NCI-H187 treated with DMSO at 0.1 percent for 48 hours (cell line): Measurements from ENCODE around the gene GDAP1L1.
"Not testable (repeated sequence)": the region's sequence is repeated elsewhere in the genome, so short reads cannot be mapped to it uniquely, and the experiment has no call there.

Experiments used
- DNase-seq: peaks from one replicate; lab custom pipeline; 2025; lab: John Stamatoyannopoulos, UW

GDAP1L1 gene

DNA sequence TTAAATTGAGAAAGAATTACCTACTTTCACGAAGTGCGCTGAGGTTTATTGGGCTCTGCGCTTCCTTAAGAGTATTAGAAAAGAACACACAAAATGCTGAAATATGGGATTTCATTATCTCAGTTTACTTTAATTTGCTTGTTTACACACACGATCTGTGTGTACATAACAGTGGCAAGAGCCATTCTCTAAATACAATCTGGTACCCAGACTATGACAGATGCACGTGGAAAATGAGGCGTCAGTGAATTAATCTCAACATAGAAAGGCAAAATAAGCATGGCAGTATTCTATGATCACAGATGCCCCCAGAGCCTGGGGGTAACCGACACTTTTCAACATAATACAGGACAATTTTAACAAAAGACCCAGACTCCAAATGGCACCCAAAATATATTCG is 55.6 kb downstream of the GDAP1L1 start:
- DNase-seq = no peak

DNA sequence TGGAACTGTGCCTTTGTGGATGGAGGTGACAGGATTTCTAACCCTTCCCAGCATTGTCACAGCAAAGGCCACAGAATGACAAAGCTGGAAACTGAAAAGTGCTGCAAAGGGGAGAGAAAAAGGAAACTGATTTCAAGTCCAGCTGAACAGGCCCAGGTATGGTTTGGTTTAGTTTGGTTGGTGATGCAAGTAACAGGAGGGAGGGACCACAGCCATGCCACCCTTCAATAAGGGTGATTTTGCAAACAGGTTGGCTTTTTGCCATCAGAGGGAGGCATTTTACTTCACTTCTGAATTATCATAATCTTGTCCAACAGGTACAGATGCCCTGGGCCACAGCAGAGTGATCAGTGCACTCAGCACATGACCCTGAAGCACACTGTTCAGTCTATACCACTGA is 57.3 kb downstream of the GDAP1L1 start:
- no peak for DNase-seq

DNA sequence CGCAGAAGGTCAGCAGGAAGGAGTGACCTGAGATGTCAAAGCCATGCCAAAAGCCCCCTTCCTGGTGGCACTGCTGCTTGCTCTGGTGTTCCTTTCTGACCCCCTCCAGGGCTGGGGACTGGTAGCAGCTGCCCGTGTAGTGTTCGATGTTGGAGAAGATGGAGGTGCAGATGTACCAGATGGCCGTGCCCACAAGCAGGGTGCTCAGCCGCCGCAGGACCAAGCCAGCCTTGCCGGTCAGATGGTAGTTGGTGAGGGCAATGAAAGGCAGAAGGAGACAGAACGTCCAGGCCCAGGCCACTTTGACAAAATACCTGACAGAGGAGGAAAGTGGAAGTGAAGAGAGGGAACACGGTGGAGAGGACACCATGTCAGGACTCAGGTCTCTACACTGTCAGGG is 59.8 kb downstream of the GDAP1L1 start:
- DNase-seq = no peak

DNA sequence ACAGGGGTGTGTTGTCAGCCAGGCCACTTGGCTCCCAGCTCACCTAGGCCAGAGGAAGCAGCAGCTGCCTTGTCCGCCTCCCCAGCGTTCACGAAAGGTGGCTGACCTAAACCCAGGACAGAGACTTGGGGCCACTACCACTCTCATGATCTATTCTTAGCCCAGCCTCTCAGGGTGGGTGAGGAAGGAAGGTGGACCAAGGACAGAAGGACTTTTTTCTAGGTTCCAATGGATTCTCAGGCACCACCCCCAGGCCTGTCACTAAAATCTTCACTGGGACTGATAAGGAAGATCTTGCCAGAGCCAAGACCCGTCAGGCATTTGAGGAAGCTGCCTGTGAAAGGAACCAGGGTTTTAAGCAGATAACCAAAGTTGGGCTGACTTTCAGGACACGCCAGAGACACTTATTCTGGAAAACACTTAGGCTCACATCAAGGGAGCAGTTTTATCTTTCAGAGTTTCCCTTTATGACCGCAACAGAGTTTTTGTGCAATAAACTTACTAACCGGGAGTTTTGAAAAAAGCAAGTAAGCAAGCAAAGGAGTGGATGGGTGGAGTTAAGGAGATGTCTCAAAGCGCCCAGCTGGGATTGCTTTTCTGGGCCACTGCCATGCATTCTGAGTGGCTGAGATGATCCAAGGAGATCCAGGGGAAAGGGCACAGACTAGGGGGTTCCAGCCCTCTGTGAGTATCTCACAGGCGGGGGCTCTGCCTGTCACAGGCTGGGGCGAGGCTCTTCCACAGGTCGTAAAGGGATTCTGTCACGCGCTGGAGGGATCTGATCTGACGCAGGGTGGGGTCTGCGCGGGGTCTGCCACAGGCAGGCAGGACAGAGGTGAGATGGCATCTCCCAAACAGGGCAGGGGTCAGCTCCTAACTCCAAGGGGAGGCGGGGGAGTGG is 62.9 kb downstream of the GDAP1L1 start:
- DNase-seq = no peak

DNA sequence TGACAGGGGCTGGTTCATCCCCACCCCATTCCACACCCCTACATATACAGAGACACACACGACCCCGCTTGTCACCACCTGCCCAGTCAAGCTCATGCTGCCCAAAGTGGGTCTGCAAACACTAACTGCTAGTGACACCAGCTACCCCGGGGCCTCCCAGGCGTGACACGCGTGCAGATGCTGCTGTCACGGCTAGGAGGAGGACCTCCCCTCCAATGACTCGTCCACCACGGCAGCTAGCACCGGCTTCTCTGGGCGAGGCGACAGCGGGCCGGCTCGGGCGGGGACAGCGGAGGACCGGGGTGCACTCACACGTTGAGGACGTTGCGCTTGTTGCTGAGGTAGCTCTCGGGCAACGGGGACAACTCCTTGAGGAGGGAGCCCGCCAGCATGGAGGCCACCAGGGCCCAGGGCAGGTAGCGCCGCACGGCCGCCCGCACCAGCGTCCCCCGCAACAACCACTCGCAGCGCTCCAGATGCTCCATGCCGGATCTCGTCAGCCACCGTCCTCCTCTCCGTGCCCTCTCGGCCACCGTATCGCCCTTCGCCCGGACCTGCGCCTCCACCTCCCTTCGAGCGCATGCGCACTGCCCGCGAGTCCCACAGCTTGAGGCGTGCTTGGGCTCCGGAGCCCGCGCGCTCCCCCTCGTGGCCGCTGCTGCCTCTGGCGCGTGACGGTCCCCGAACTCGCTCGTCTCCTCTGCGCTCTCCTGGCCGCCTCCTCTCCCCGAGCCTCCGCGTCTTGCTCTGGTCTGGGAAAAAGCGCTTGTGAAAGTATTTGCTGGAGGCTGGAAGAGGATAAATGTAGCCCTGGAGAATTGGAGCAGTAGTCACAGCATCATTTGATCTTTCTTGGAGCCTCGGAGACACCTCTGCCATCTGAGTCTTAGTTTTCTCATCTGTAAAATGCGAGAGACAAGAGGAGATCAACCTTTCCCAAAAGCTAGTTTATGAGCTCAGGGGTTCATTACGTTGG is 63.8 kb downstream of the GDAP1L1 start, which contains the start of gene FITM2:
FITM2 (minus strand) TSS at position 539 of the 976 bp plus-strand sequence; CDS start at position 485, 54 bp downstream.
- peak; percentile 26 for DNase-seq

DNA sequence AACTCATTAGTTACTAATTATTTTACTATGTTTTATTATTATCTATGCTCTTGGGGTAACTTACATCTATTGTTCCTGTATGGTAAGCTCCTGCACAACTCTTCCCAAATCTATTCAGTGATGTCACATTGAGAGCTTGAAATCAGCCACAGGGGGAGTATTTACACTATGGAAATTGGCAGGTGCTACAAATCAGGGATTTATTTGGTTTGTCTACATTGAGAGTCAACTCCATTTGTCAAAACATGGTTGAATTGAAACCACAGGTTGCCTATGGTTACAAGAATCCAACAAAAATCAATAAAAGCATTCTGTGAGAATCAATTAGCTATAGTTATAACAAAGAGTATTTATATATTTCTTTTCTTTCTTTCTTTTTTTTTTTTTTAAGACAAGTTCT is 67.8 kb downstream of the GDAP1L1 start:
- DNase-seq = no peak

DNA sequence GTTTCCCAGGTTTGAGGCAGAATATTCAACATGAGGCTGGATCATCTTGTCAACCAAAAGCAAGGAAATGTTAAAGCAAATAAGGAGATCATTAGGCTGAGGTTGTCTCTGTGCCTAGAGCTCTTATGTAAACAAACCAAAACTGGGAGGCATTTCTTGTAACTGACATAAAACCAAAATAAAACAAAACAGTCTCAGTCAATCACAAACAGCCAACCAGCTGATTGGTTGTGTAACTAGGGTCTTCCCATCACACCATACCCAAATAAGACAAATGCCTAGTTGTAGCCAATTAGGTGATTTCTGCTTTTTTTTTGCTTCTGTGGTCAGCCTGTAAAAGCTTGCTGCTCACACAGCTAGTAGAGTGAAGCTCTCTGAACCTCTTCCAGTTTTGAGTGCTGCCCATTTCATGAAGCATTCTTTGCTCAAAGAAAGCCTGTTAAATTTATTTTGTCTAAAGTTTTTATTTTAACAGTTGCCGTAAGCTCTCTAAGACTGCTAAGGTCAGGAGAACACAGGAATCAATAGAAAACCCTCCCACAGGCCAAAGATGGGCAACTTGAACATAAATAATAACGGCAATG is 72.8 kb downstream of the GDAP1L1 start:
- DNase-seq = no peak

DNA sequence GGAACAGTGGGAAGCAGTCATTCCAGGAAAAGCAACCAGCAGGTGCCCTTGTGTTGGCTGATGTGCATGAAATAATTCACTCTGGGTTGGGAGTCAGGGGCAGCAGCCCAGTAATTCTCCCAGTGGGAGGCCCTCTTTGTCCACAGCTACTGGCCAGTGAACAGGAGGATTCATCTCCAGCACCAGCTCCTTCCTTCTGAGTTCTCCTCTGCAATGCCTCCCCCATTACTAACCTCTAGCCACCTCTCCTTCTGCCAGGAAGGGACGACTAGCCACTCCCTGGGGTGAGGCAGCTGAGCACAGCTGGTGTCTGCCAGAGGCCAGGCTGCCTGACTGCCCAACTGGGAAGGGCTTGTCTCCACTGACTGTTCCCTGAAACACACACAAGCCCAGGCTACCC is 77.2 kb downstream of the GDAP1L1 start:
- no peak for DNase-seq

DNA sequence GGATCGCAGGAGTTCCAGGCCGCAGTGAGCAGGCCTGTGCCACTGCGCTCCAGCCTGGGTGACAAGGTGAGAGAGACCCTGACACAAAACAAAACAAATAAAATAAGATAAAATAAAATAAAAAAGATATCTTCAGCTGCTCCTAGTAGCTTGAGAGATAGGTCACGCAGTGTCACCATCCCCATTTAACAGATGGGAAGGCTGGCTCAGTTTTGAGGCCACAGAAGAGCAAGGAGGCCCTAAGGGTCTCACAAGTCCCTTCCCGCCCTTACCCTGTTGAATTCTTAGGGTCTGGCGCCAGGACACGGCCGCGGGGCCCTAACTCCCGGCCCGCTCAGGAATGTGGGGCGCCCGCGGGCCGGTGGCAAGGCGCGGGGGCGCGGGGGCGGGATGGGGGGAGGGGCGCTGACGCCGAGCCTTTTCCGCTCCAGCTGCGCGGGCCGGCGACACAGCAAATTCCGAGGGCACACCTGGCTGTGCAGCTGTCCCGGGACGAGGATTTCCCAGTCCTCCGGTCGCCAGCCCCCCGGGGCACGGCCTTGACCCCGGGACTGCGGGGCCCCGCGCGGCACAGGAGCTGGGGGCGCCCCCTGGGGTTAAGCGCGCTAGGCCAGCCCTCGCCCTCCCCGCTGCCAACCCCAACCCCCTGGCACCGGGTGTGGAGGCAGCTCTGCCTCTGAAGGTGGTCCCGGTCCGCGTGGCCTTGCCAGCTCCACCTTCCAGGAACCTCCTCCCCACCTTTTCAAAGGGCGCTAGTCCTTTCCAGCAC is 79.5 kb downstream of the GDAP1L1 start:
- DNase-seq = no peak

DNA sequence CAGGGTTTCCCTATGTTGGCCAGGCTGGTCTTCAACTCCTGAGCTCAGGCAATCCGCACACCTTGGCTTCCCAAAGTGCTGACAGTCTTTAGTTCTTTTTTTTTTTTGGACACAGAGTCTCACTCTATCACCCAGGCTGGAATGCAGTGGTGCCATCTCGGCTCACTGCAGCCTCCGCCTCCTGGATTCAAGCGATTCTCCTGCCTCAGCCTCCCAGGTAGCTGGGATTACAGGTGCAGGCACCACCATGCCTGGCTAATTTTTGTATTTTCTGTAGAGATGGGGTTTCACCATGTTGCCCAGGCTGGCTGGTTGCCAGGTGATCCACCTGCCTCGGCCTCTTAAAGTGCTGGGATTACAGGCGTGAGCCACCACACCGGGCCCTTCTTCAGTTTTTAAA is 80.6 kb downstream of the GDAP1L1 start:
- not testable (repeated sequence) for DNase-seq

DNA sequence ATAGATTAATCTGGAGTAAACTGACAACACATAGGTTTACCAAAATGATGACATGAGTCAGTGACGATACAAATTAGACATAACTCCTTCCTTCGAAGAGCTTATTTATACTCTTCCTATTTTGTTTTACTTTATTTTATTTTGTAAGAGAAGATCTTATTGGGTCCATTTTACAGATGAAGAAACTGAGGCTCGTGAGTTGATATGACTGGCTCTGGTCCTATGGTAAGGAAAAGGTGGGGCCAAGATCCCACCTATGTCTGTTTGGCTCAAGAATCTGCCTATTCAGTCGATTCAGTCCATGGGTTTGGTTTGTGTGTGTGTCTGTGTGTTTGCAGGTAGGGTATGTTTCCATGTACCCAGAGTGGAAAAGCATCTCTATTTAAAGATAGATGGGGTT is 81.3 kb downstream of the GDAP1L1 start:
- no peak for DNase-seq
